WTC11 (cell line): ENCODE measurements around the gene RPL9.

ENCODE experiments used
- CTCF ChIP-seq: fragments of 200-600 bp; IDR thresholded peaks from 2 replicates; pipeline ENCODE4 v1.8.0; 2022; ENCODE audit warnings: antibody characterized with exemption
- HMGA2 ChIP-seq: fragments of 250-450 bp; sonication (Bioruptor Pico); IDR thresholded peaks from 2 replicates; pipeline ENCODE4 v1.4.0; 2021; ENCODE audit warnings: mild to moderate bottlenecking, moderate library complexity
- HMGXB4 ChIP-seq: sonication (generic); formaldehyde crosslinking; IDR thresholded peaks from 2 replicates; pipeline ENCODE4 v1.8.1; 2023; ENCODE audit warnings: mild to moderate bottlenecking, moderate library complexity, missing genetic modification reagents
- JUN ChIP-seq: sonication (generic); formaldehyde crosslinking; IDR thresholded peaks from 2 replicates; pipeline ENCODE4 v1.8.0; 2023; ENCODE audit warnings: mild to moderate bottlenecking, missing genetic modification reagents
- MLX ChIP-seq: sonication (generic); formaldehyde crosslinking; IDR thresholded peaks from 2 replicates; pipeline ENCODE4 v1.8.1; 2023; ENCODE audit warnings: mild to moderate bottlenecking, missing genetic modification reagents, moderate library complexity
- NFYB ChIP-seq: sonication (generic); formaldehyde crosslinking; conservative IDR thresholded peaks from 2 replicates; pipeline ENCODE4 v1.8.0; 2022; ENCODE audit warnings: low read depth, missing genetic modification reagents
- ZNF121 ChIP-seq: sonication (generic); formaldehyde crosslinking; IDR thresholded peaks from 2 replicates; pipeline ENCODE4 v1.8.0; 2023; ENCODE audit warnings: missing genetic modification reagents

- no peak for TF ChIP-seq CTCF
- TF ChIP-seq HMGXB4: no peak
- TF ChIP-seq HMGA2 (CRISPR knock-in tag): no peak
- TF ChIP-seq ZNF121 (CRISPR knock-in tag): no peak
- TF ChIP-seq JUN (CRISPR knock-in tag): no peak
- TF ChIP-seq MLX (CRISPR knock-in tag): no peak
- no peak for TF ChIP-seq NFYB (CRISPR knock-in tag)
Observed at GRCh38 chr4:39466747-39467146, 8.0 kb upstream of the RPL9 start.
